GM23248 (cell line): ENCODE measurements around the gene MAP3K1.

ENCODE experiments used
- EZH2 ChIP-seq: fragments of 200-600 bp; sonication (generic); IDR thresholded peaks from 2 replicates; pipeline ENCODE4 v1.6.1; 2018; ENCODE audit warnings: antibody characterized with exemption, mild to moderate bottlenecking; ENCODE audit not compliant: insufficient read depth, poor library complexity, severe bottlenecking
- EZH2phosphoT487 ChIP-seq: fragments of 200-600 bp; sonication (generic); IDR thresholded peaks from 2 replicates; pipeline ENCODE4 v1.6.1; 2018; ENCODE audit warnings: antibody characterized with exemption, moderate library complexity, mild to moderate bottlenecking, low read depth; ENCODE audit not compliant: insufficient read depth

- no peak for TF ChIP-seq EZH2
- no peak for TF ChIP-seq EZH2phosphoT487
Measured at GRCh38 chr5:56839062-56839461, 23.7 kb downstream of the MAP3K1 start.
